GM21786 (cell line): ENCODE measurements around the gene CPNE4.

Experiments used
- ATAC-seq: cut with Tn5 transposase; IDR thresholded peaks from one replicate; pipeline ENCODE4 v1.9.1; 2021; ENCODE audit not compliant: unreplicated experiment

The CPNE4 gene

DNA sequence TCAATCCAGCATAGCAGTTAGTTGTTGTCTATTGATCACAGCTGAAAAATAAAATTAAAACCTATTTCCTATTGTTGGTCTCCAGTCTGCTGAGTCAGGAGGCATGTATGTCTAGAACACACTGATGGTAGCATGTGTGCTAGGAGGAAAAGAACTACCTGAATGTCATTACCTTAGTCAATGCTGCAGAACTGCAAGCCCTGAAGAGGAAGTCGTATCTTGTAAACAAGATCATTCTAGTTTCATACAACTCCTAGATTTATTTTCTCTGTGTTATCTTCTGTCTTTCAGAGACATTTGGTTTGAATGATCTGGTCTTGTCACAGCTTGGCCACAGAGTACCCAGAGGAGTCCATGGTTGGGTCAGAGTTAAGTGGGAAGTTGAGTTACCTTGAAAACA, 422.1 kb downstream of the CPNE4 start:
- ATAC-seq: no peak

GRCh38 chr3:131610174-131610573, 424.6 kb downstream of the CPNE4 start:
- ATAC-seq: no peak

- ATAC-seq: no peak
These were observed 426.1 kb downstream of the CPNE4 start for GRCh38 chr3:131608741-131609140.

GRCh38 chr3:131608296-131608695, 426.5 kb downstream of the CPNE4 start:
- no peak for ATAC-seq

- no peak for ATAC-seq
These were observed 428.9 kb downstream of the CPNE4 start for GRCh38 chr3:131605916-131606315.

GRCh38 chr3:131602011-131602779, 432.6 kb downstream of the CPNE4 start:
- ATAC-seq: no peak

DNA sequence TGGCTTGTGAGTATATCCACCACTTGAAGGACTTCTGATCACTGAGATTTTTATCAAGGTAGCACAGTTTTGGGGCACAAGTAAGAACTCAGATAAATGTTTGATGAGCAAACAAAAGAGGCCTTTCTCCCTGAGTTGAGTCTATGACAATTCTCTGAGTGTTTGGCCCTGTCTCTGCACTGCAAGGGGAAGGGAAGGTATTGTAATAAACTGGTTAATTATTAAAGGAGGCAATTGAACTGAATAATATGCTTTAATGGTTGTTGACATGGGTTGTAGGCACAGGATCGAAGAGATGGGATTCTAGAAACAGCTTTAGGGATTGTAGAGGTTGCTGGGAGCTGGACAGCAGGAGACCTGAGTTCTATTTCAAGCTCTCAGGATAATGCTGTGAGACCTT, 437.0 kb downstream of the CPNE4 start:
- no peak for ATAC-seq

DNA sequence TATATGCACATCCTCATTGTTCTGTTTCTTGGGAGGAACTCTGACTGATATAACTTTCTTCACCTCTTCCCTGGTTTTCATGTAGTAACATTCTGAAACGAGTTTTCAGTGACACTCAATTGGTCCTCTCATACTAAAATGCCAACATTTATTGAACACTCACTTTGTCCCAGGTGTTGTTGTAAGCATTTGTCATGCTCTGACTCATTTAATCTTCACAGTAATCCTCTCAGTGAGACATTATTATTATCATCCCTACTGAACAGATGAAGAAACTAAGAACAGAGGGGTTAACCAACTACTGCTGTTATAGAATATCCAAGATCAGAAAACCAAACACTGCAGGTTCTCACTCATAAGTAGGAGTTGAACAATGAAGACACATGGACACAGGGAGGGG, 437.9 kb downstream of the CPNE4 start:
- no peak for ATAC-seq

DNA sequence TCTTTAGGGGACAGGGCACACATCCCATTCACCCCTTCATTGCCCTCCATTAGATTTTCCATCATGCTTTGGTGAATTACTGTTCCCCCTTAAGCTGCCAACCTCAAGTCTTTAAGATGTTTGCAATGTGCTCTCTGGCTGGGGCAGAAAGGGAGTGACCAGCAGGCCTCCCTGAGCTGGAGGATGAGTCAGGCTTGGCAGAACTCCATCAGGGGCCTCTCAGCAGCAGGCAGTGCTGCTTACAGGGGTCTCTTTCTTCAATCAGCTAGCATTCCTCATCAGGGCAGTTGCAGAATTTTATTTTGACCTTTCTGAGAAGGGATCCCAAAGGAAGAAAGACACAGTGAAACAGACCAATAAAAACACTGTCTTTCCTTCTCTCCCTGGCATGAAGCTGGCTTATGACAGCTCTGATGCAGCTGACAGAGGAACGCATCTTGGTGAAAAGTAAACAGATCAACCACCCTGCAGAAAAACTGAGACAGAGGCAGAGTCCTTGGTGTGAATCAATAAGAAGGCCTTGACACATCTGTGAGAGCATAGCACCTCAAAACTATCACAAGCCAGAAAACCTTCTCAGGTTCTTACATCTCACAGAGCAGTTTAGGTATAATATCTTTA, 443.3 kb downstream of the CPNE4 start:
- ATAC-seq: no peak

GRCh38 chr3:131586277-131586676, 448.5 kb downstream of the CPNE4 start:
- no peak for ATAC-seq

GRCh38 chr3:131582438-131582837, 452.4 kb downstream of the CPNE4 start:
- no peak for ATAC-seq

- no peak for ATAC-seq
These were observed 466.4 kb downstream of the CPNE4 start for GRCh38 chr3:131568460-131568859.

DNA sequence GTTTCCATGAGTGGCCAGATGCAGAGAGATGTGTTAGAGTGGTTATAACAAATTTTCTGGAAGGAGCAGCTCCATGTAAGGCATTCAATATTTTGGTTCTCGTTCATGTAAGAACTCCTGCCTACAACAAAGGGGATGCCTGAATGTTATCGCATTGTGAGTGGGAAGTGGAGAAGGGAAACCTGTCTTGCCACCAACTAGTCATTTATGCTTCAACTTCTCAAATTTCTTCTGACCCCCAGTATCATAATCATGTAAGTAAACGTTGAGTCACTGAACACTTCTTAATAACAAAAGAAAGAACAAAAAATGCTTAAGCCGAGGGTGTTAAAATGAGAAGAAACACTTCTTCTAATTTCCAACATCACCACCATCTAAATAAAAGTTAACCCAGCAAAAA, 470.0 kb downstream of the CPNE4 start:
- no peak for ATAC-seq

- ATAC-seq: no peak
These were observed 473.3 kb downstream of the CPNE4 start for GRCh38 chr3:131561511-131561910.

DNA sequence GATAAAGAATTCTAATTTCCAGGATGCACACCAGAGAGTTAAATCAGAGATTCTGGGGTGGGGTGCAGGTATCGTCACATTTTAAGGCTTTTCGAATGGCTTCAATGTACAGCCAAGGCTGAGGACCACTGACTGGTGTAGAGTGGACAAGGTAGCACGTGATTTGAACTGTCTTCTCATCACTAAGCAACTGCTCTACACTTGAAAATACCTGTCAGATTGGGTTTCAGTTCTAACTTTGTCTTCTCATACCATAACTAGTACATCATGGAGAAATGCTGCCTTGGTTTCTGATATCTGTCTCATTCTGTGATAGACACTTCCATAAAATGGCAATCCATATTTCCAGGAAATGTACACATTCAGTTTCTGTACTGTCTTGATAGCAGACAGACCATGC, 474.0 kb downstream of the CPNE4 start:
- ATAC-seq: no peak

DNA sequence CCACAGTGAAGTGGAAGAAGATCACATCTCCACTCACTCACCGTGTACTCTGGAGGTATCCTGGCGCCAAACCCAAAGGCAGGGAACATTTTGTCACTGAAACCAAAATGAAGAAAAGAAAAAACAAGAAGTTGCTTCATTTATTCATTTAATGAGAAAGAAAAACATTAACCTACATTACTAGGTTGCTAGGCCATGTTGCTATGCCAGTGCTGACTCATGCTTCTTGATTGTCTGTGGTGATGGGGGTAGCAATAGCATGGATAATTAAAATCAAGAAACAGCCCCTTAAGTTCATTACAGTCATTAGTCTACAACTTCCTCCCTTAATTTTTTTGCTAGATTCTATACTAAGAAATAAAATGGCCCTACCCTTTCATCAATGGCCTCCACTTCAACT, 479.4 kb downstream of the CPNE4 start:
- ATAC-seq: no peak

GRCh38 chr3:131553495-131554247, 481.1 kb downstream of the CPNE4 start:
- ATAC-seq: peak; percentile 96

GRCh38 chr3:131551761-131552160, 483.1 kb downstream of the CPNE4 start:
- no peak for ATAC-seq

- no peak for ATAC-seq
These were observed 484.0 kb downstream of the CPNE4 start for GRCh38 chr3:131550562-131551465.

DNA sequence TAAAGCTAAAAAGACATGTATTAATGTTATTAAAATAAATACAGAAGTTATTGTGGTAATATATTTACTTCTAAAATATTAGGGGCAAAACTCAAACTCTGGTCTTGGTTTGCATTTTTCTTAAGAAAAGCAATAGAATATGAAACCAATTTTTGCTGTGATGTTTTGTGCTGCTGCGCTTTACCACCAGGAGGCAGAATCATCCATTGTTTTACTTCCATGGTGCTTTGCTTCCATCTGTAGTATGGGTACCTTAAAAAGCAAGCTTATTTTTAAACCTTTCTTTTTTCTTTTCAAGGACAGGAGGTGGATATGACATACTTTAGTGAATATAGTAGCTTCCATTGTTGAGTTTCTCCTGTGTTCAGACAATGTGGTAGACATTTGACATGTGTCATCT, 485.5 kb downstream of the CPNE4 start:
- no peak for ATAC-seq

DNA sequence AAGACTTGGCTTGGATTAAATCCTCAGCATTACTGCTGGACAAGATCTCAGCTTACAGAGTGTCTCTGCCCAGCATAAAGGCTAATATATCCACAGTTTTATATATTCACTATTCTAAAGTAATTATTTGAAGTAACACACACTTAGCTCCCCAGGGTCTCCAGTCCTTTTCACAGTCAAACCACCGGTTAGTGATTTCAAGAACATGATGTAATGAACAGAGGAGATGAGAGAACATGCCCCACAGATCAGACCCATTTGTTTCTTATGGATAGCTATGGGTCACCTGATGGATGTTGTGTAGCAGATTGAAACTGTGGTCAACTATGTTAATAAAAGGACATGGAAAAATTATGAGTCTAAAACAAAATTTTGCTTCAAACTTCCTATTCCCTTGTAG, 487.2 kb downstream of the CPNE4 start:
- ATAC-seq: no peak
